GM18951 (cell line): ENCODE data around the gene L3HYPDH.

Source experiments
- POLR2A ChIP-seq: IDR thresholded peaks from 4 replicates; pipeline ENCODE4 v1.6.1; 2011; ENCODE audit warnings: mild to moderate bottlenecking; ENCODE audit not compliant: insufficient read length, insufficient read depth; ENCODE audit errors: extremely low read depth
- in situ Hi-C: fragments of 300-500 bp; cut with MboI; formaldehyde crosslinking; loops from one replicate; pipeline ENCODE4 v1.12.0; 2022; ENCODE audit warnings: low sequenced_read_pairs, mixed read lengths, inconsistent platforms; ENCODE audit not compliant: unreplicated experiment

L3HYPDH gene

GRCh38 chr14:59483819-59484638, at the start of gene L3HYPDH, which contains the start of gene JKAMP:
TSS of gene L3HYPDH (minus strand) at chr14:59484408. CDS start at chr14:59484316, 92 bp downstream.
TSS of gene JKAMP (plus strand) at chr14:59484517. CDS start at chr14:59484590, 73 bp downstream.
- TF ChIP-seq POLR2A: peak; percentile 91
- in situ Hi-C loops: no loop called here

DNA sequence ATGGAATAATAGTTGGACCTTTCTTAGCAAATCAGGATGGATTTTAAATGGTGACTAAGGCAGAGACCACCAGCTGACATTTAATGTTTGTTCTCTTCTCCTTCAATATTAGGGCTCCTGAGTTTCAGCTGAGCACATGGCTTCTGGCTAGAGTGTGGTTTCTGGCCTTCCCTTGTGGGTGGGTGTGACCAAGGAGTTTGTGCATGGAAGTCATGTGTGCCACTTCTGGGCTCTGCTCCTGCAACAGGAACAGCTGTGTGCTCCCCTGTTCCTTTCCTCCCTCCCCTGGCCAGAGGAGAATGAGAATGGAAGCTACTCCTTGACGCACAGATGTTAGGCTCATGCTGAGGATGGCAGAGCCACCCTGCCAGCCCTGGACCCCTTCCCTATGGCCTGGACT, 48.2 kb upstream of the L3HYPDH start:
- TF ChIP-seq POLR2A: no peak
- in situ Hi-C loops: no loop called here

DNA sequence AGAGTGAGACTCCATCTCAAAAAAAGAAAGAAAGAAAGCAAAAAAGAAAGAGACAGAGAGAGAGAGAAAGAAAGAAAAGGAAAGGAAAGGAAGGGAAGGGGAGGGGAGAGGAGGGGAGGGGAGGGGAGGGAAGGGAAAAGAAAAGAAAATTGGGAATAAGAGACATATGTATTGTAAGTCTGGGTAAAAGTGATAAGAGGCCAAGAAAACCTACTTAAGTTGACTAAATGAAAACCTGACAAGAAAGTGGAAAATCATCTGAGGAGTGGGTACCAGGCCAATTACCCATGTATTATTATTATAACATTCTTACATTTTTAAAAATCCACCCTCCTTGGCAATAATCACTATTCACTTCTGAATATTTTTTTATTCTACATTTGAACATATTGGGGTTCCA, 46.1 kb upstream of the L3HYPDH start:
- in situ Hi-C loops: no loop called here
- no peak for TF ChIP-seq POLR2A

DNA sequence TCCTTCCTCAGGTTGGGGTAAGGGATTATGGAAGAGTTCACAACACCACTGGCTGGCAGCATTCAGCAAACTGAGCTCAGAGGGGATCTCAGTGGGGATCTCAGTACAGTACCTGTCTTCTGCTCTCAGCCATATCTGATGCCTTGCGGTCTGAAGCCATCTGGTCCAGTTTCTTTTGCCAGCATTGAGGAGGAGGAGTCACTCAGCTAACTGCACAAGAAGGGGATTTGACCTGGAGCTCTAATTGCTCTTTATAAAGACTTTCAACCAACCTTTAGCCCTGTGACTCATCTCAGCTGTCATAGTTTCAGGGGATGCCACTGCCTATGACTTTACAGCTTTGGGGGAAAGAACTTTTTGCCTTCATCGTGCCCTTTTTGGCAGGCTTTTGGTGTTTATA, 45.0 kb upstream of the L3HYPDH start:
- no peak for TF ChIP-seq POLR2A
- in situ Hi-C loops: no loop called here

- in situ Hi-C loops: no loop called here
- no peak for TF ChIP-seq POLR2A
Observed at GRCh38 chr14:59520224-59520623, 36.0 kb upstream of the L3HYPDH start.

GRCh38 chr14:59511916-59512575, 27.8 kb upstream of the L3HYPDH start:
- no peak for TF ChIP-seq POLR2A
- in situ Hi-C loops: no loop called here

- in situ Hi-C loops: no loop called here
- no peak for TF ChIP-seq POLR2A
Observed at GRCh38 chr14:59510966-59511365, 26.8 kb upstream of the L3HYPDH start.

DNA sequence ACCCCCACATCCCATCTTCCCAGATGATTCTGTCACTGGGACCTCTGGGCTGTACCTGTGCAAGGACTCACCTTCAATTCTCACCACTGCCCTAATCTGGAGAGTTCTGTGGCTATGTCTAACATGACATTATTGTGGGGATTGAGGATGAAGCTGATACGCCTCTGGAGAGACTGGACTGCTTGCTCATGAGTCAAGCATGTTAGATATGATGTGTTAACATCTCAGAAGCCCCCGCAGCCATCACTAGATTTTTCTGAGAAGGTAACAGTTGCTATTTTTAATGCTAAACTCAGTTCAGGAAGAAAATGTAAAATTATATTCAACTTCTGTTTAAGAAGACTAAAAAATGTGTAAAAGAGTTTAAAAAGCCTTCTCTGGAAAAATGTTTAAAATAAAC, 25.8 kb upstream of the L3HYPDH start:
- no peak for TF ChIP-seq POLR2A
- in situ Hi-C loops: no loop called here

DNA sequence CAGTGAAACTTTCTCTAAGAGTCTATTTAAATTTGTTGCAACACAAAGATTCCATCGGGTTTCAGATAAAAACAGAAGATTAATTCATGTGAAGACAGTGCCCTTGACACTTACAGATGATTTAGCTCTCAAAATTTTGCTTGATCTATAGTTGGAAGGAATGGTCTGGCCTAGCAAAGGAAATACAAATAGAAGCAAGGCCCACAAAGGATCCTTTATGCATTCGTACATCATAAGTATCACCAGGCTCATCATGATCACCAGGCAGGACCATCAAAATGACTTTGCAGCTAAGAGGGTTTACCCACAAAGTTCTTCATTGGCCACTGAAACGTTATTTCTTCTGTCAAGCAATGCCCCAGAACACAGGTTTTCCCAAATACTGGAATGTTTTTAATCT, 24.9 kb upstream of the L3HYPDH start:
- TF ChIP-seq POLR2A: no peak
- in situ Hi-C loops: no loop called here

DNA sequence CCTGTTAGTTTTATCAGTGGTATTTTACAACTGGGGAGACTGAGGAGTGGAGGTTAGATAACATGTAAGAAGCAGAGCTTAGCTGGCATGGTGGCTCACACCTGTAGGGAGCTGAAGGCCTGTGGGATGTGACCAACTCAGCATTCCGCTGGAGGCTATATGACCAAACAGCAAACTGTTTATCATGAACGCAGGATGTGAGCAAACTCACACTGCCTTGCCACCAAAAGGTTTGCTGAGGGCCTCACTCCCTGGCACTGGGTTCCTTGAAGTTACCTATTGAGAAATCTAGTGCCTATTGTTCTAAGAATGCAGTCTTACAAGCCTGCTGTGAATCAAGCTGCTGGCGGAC, 23.5 kb upstream of the L3HYPDH start:
- in situ Hi-C loops: no loop called here

GRCh38 chr14:59507063-59507751, 23.0 kb upstream of the L3HYPDH start:
- in situ Hi-C loops: no loop called here
- TF ChIP-seq POLR2A: no peak

More for the DNA sequence above, 23.5 kb upstream of the L3HYPDH start:
- no peak for TF ChIP-seq POLR2A

GRCh38 chr14:59503256-59503655, 19.0 kb upstream of the L3HYPDH start:
- no peak for TF ChIP-seq POLR2A
- in situ Hi-C loops: no loop called here

GRCh38 chr14:59500732-59501131, 16.5 kb upstream of the L3HYPDH start:
- no peak for TF ChIP-seq POLR2A
- in situ Hi-C loops: no loop called here

- TF ChIP-seq POLR2A: no peak
- in situ Hi-C loops: no loop called here
Observed at GRCh38 chr14:59492384-59492783, 8.2 kb upstream of the L3HYPDH start.

GRCh38 chr14:59490756-59491155, 6.5 kb upstream of the L3HYPDH start:
- in situ Hi-C loops: no loop called here
- TF ChIP-seq POLR2A: no peak
